ENCODE measurements around the gene FAM81B.

FAM81B gene

GRCh38 chr5:95471942-95472341 lies 80.8 kb downstream of the FAM81B start:
- CTCF ChIA-PET = no interaction called here
- peaks cover 6 to 37% of the 10 kb centered on the region in 2 experiments; a peak in 2 of 3 replicates for H3K36me3 ChIP-seq (ENCODE audit: control insufficient read depth in 2 of 2, insufficient read depth in 1 of 2, low read length in 2 of 2)
- POLR2A ChIA-PET = no interaction called here
- no peaks in the 10 kb centered on the region for H3K4me1 ChIP-seq (ENCODE audit: control insufficient read depth, insufficient read depth, low read length)
- TF ChIP-seq PRDM1 (tag by site-specific recombination; IDR thresholded peaks at IDR 0.05) (0 out of 2 replicates have a peak, but pooled peaks have one; percentile 20), ZNF202 (tag by site-specific recombination; IDR thresholded peaks at IDR 0.05; ENCODE audit: borderline replicate concordance) (no peak), ZBTB7A (tag by site-specific recombination; IDR thresholded peaks at IDR 0.05; ENCODE audit: low read depth) (no peak), FEZF1 (tag by site-specific recombination; IDR thresholded peaks at IDR 0.05) (0 out of 2 replicates have a peak, but pooled peaks have one; percentile 10), KLF1 (tag by site-specific recombination; IDR thresholded peaks at IDR 0.05) (no peak), ZFHX2 (tag by site-specific recombination; conservative IDR thresholded peaks at IDR 0.05) (peak; percentile 48), GFI1B (tag by site-specific recombination; IDR thresholded peaks at IDR 0.05) (no peak), ZNF692 (tag by site-specific recombination; IDR thresholded peaks at IDR 0.05) (no peak)
- no peak overlapping the region for H3K4me3 ChIP-seq (ENCODE audit: low read depth, low read length)
- no peak overlapping the region for H3K27ac ChIP-seq (ENCODE audit: extremely low read depth, low read depth, low read length)
- no peaks in the 10 kb centered on the region for H3K9me3 ChIP-seq (ENCODE audit: control insufficient read depth, insufficient read depth, low read depth, low read length)

- no peaks in the 10 kb centered on the region for H3K9me3 ChIP-seq (ENCODE audit: control insufficient read depth, insufficient read depth, low read depth, low read length)
- CTCF ChIA-PET = interaction anchor here (0.6 to 0.8 kb wide), 2 partner anchors 11 to 318 kb away, joined by 3 read pairs; no protein-coding TSS in a partner anchor
- H3K27ac ChIP-seq (ENCODE audit: extremely low read depth, low read depth, low read length) = no peak overlapping the region
- no peak for TF ChIP-seq ZNF280C (tag by site-specific recombination; IDR thresholded peaks at IDR 0.05)
- TF ChIP-seq ZNF394 (tag by site-specific recombination; IDR thresholded peaks at IDR 0.05; ENCODE audit: borderline replicate concordance) = no peak
- no peak for TF ChIP-seq ZNF366 (tag by site-specific recombination; conservative IDR thresholded peaks at IDR 0.05)
- no peak for TF ChIP-seq ZNF335 (tag by site-specific recombination; conservative IDR thresholded peaks at IDR 0.05)
- TF ChIP-seq ZSCAN5A (tag by site-specific recombination; IDR thresholded peaks at IDR 0.05) = no peak
- TF ChIP-seq KLF7 (tag by site-specific recombination; IDR thresholded peaks at IDR 0.05; ENCODE audit: borderline replicate concordance) = no peak
- no peak for TF ChIP-seq PRDM2 (tag by site-specific recombination; IDR thresholded peaks at IDR 0.05; ENCODE audit: borderline replicate concordance)
- TF ChIP-seq ZNF692 (tag by site-specific recombination; IDR thresholded peaks at IDR 0.05) = no peak
- no peak for TF ChIP-seq ZBTB48 (tag by site-specific recombination; IDR thresholded peaks at IDR 0.05)
- TF ChIP-seq ZNF704 (tag by site-specific recombination; IDR thresholded peaks at IDR 0.05) = no peak
- POLR2A ChIA-PET = no interaction called here
- no peaks in the 10 kb centered on the region for H3K4me1 ChIP-seq (ENCODE audit: control insufficient read depth, insufficient read depth, low read length)
- H3K4me3 ChIP-seq (ENCODE audit: low read depth, low read length) = no peak overlapping the region
- H3K36me3 ChIP-seq (ENCODE audit: control insufficient read depth in 2 of 2, insufficient read depth in 1 of 2, low read length in 2 of 2) = peaks cover 32 to 83% of the 10 kb centered on the region in 2 experiments
Measured at GRCh38 chr5:95484421-95484820, 93.3 kb downstream of the FAM81B start.

Measured in HEK293 (cell line).